Activated B cell treated with CpG ODN at 0.5 μM for 24 hours (primary cell): ENCODE results near the gene RTP4. TPM values are rescaled to one million over a fixed set of nuclear protein-coding genes. Genes with fewer than 3 reads are reported as not detected.
"Not testable (repeated sequence)": the region's sequence is repeated elsewhere in the genome, so short reads cannot be mapped to it uniquely, and the experiment has no call there.

Experiments
- ATAC-seq: fragments of 200-7000 bp; cut with Tn5 transposase; one replicate; pipeline ENCODE4 v1.10.0; 2021; ENCODE audit warnings: low read depth, mild to moderate bottlenecking, moderate library complexity
- CTCF ChIA-PET: fragments of 350-600 bp; sonication (Branson Sonifier 250); formaldehyde crosslinking; loops from one replicate; lab custom pipeline; 2021; ENCODE audit warnings: antibody characterized with exemption; lab: Charles Lee
- POLR2A ChIA-PET: fragments of 350-600 bp; sonication (Branson Sonifier 250); formaldehyde crosslinking; loops from one replicate; lab custom pipeline; 2021; ENCODE audit warnings: antibody characterized with exemption; lab: Charles Lee
- DNase-seq: peaks from one replicate; pipeline ENCODE4 v3.0.0; 2022
- H3K27ac Mint-ChIP-seq: one replicate; pipeline ENCODE4 v1.8.0; 2020; ENCODE audit warnings: mixed read lengths
- H3K27me3 Mint-ChIP-seq: one replicate; pipeline ENCODE4 v1.8.0; 2021; ENCODE audit warnings: mixed read lengths
- H3K36me3 Mint-ChIP-seq: one replicate; pipeline ENCODE4 v1.8.0; 2021; ENCODE audit warnings: low read depth, mixed read lengths
- H3K4me1 Mint-ChIP-seq: one replicate; pipeline ENCODE4 v1.8.0; 2021; ENCODE audit warnings: mixed read lengths
- H3K4me3 Mint-ChIP-seq: one replicate; pipeline ENCODE4 v1.8.0; 2020; ENCODE audit warnings: mild to moderate bottlenecking, mixed read lengths
- H3K9me3 Mint-ChIP-seq: one replicate; pipeline ENCODE4 v1.8.0; 2020; ENCODE audit warnings: mixed read lengths
- CTCF ChIP-seq: fragments of 200-600 bp; IDR thresholded peaks from one replicate; pipeline ENCODE4 v1.8.0; 2022; ENCODE audit warnings: antibody characterized with exemption, mild to moderate bottlenecking
- intact Hi-C: fragments of 100-400 bp; cut with micrococcal nuclease; formaldehyde crosslinking; loops from one replicate; pipeline ENCODE4 v1.15.1; 2024
- total RNA-seq: library from RNA; stranded (reverse); gene quantifications from 2 replicates; pipeline ENCODE4 v1.2.3, GENCODE V29; 2022

The RTP4 gene
- total RNA-seq, 1 donor from 2014 or later = 9.0 TPM

GRCh38 chr3:187400756-187401155 is 32.6 kb downstream of the RTP4 start:
- CTCF ChIA-PET = no interaction called here
- Mint-ChIP-seq H3K4me1 (no peaks in the 10 kb centered on the region), H3K27me3 (peaks cover 24% of the 10 kb centered on the region), H3K4me3 (no peak overlapping the region), H3K36me3 (no peaks in the 10 kb centered on the region), H3K27ac (no peak overlapping the region), H3K9me3 (no peaks in the 10 kb centered on the region)
- intact Hi-C loops = no loop called here
- no peak for ATAC-seq
- POLR2A ChIA-PET = no interaction called here
- TF ChIP-seq CTCF = no peak
- no peak for DNase-seq

- H3K4me3 Mint-ChIP-seq = no peak overlapping the region
- DNase-seq (no peak), ATAC-seq (no peak)
- no peaks in the 10 kb centered on the region for H3K4me1 Mint-ChIP-seq
- no peaks in the 10 kb centered on the region for H3K9me3 Mint-ChIP-seq
- no peak for TF ChIP-seq CTCF
- ChIA-PET POLR2A (interaction anchor here (0.7 kb wide), 1 partner anchor 172 kb away, joined by 3 read pairs; no protein-coding TSS in a partner anchor), CTCF (no interaction called here)
- H3K36me3 Mint-ChIP-seq = no peaks in the 10 kb centered on the region
- H3K27ac Mint-ChIP-seq = no peak overlapping the region
- intact Hi-C loops = no loop called here
- H3K27me3 Mint-ChIP-seq = peaks cover 19% of the 10 kb centered on the region
These were observed 33.7 kb downstream of the RTP4 start for GRCh38 chr3:187401856-187402255.

- Mint-ChIP-seq H3K4me1 (no peaks in the 10 kb centered on the region), H3K9me3 (no peaks in the 10 kb centered on the region), H3K27me3 (peaks cover 22% of the 10 kb centered on the region), H3K36me3 (no peaks in the 10 kb centered on the region), H3K27ac (no peak overlapping the region), H3K4me3 (no peak overlapping the region)
- intact Hi-C loops = no loop called here
- no peak for ATAC-seq
- ChIA-PET CTCF (no interaction called here), POLR2A (no interaction called here)
- no peak for TF ChIP-seq CTCF
- DNase-seq = no peak
These were observed 35.6 kb downstream of the RTP4 start for GRCh38 chr3:187403768-187404288.

- intact Hi-C loops = no loop called here
- POLR2A ChIA-PET = no interaction called here
These were observed 38.7 kb downstream of the RTP4 start for GRCh38 chr3:187406927-187407326.

GRCh38 chr3:187411991-187412781 is 44.0 kb downstream of the RTP4 start:
- H3K4me3 Mint-ChIP-seq, H3K9me3 Mint-ChIP-seq, intact Hi-C loops, ATAC-seq, H3K27ac Mint-ChIP-seq, H3K4me1 Mint-ChIP-seq, DNase-seq, POLR2A ChIA-PET, H3K36me3 Mint-ChIP-seq, CTCF ChIA-PET: not testable (repeated sequence)
- H3K27me3 Mint-ChIP-seq = peaks cover 20% of the 10 kb centered on the region

More at GRCh38 chr3:187406927-187407326, 38.7 kb downstream of the RTP4 start:
- peaks cover 21% of the 10 kb centered on the region for H3K27me3 Mint-ChIP-seq
- ATAC-seq (no peak), DNase-seq (no peak)
- no peaks in the 10 kb centered on the region for H3K9me3 Mint-ChIP-seq
- CTCF ChIA-PET = no interaction called here
- H3K4me3 Mint-ChIP-seq = no peak overlapping the region
- TF ChIP-seq CTCF = no peak
- H3K4me1 Mint-ChIP-seq = no peaks in the 10 kb centered on the region
- H3K36me3 Mint-ChIP-seq = no peaks in the 10 kb centered on the region
- no peak overlapping the region for H3K27ac Mint-ChIP-seq

Other genes with a start within 250 kb of the RTP4 start
- gene RPL39L, start 228.9 kb upstream of the RTP4 start, total RNA-seq = 4.7 and 6.9 TPM in 2 replicates
- gene RTP1, start 170.9 kb upstream of the RTP4 start, total RNA-seq = not detected in 2 replicates
- not detected in 2 replicates for gene MASP1, start 76.6 kb upstream of the RTP4 start, total RNA-seq